ENCODE results near the gene RASSF8.
A peak's percentile ranks its signal among the peaks of the same experiment; 100 is the strongest.

RASSF8 gene

GRCh38 chr12:25935355-25936144, 22.9 kb upstream of the RASSF8 start:
- TF ChIP-seq EP300 (IDR thresholded peaks at IDR 0.05; ENCODE audit: borderline replicate concordance) (no peak), FOXM1 (IDR thresholded peaks at IDR 0.05; ENCODE audit: borderline replicate concordance, low read depth) (no peak), RAD21 (IDR thresholded peaks at IDR 0.05; ENCODE audit: low read depth) (no peak), REST (IDR thresholded peaks at IDR 0.05; ENCODE audit: low read depth) (no peak), YY1 (IDR thresholded peaks at IDR 0.05; ENCODE audit: low read depth) (no peak), TAF1 (IDR thresholded peaks at IDR 0.05; ENCODE audit: low read depth) (no peak), MAX (IDR thresholded peaks at IDR 0.05) (no peak), USF1 (IDR thresholded peaks at IDR 0.05) (no peak)

GRCh38 chr12:25937096-25937495, 21.4 kb upstream of the RASSF8 start:
- TF ChIP-seq TEAD4 (IDR thresholded peaks at IDR 0.05) (no peak), ZBTB7A (IDR thresholded peaks at IDR 0.05; ENCODE audit: low read depth) (no peak), TCF12 (IDR thresholded peaks at IDR 0.05; ENCODE audit: low read depth) (no peak)

- TF ChIP-seq RAD21 (IDR thresholded peaks at IDR 0.05; ENCODE audit: low read depth), result no peak
Measured at GRCh38 chr12:25938581-25938980, 19.9 kb upstream of the RASSF8 start.

- TF ChIP-seq FOXM1 (IDR thresholded peaks at IDR 0.05; ENCODE audit: borderline replicate concordance, low read depth) (no peak), TCF12 (IDR thresholded peaks at IDR 0.05; ENCODE audit: low read depth) (no peak), YY1 (IDR thresholded peaks at IDR 0.05; ENCODE audit: low read depth) (no peak), TEAD4 (IDR thresholded peaks at IDR 0.05) (no peak), CREB1 (IDR thresholded peaks at IDR 0.05; ENCODE audit: low read depth) (no peak), CEBPB (IDR thresholded peaks at IDR 0.05) (no peak), EP300 (IDR thresholded peaks at IDR 0.05; ENCODE audit: borderline replicate concordance) (no peak), NFIC (IDR thresholded peaks at IDR 0.05) (no peak), USF1 (IDR thresholded peaks at IDR 0.05) (no peak), RAD21 (IDR thresholded peaks at IDR 0.05; ENCODE audit: low read depth) (no peak)
Measured at GRCh38 chr12:25939606-25940005, 18.9 kb upstream of the RASSF8 start.

- no peak for TF ChIP-seq TAF1 (IDR thresholded peaks at IDR 0.05; ENCODE audit: low read depth)
Measured at GRCh38 chr12:25940886-25941285, 17.6 kb upstream of the RASSF8 start.

GRCh38 chr12:25942709-25943108, 15.8 kb upstream of the RASSF8 start:
- no peak for TF ChIP-seq NFIC (IDR thresholded peaks at IDR 0.05)

- no peak for TF ChIP-seq FOXM1 (IDR thresholded peaks at IDR 0.05; ENCODE audit: borderline replicate concordance, low read depth)
- TF ChIP-seq TCF12 (IDR thresholded peaks at IDR 0.05; ENCODE audit: low read depth), result no peak
- no peak for TF ChIP-seq CREB1 (IDR thresholded peaks at IDR 0.05; ENCODE audit: low read depth)
- no peak for TF ChIP-seq NFIC (IDR thresholded peaks at IDR 0.05)
- TF ChIP-seq EGR1 (IDR thresholded peaks at IDR 0.05), result no peak
Measured at GRCh38 chr12:25943940-25944339, 14.5 kb upstream of the RASSF8 start.

- TF ChIP-seq TAF1 (IDR thresholded peaks at IDR 0.05; ENCODE audit: low read depth), result no peak
- peak; percentile 63; the same call in 1 of the 2 replicates for TF ChIP-seq REST (IDR thresholded peaks at IDR 0.05; ENCODE audit: low read depth)
- TF ChIP-seq CREB1 (IDR thresholded peaks at IDR 0.05; ENCODE audit: low read depth), result no peak
- no peak for TF ChIP-seq FOXM1 (IDR thresholded peaks at IDR 0.05; ENCODE audit: borderline replicate concordance, low read depth)
- TF ChIP-seq RAD21 (IDR thresholded peaks at IDR 0.05; ENCODE audit: low read depth), result no peak
Measured at GRCh38 chr12:25949343-25949742, 9.1 kb upstream of the RASSF8 start.

Data from Ishikawa (cell line).